Measurements from ENCODE around the gene POLR2H.

Gene POLR2H

DNA sequence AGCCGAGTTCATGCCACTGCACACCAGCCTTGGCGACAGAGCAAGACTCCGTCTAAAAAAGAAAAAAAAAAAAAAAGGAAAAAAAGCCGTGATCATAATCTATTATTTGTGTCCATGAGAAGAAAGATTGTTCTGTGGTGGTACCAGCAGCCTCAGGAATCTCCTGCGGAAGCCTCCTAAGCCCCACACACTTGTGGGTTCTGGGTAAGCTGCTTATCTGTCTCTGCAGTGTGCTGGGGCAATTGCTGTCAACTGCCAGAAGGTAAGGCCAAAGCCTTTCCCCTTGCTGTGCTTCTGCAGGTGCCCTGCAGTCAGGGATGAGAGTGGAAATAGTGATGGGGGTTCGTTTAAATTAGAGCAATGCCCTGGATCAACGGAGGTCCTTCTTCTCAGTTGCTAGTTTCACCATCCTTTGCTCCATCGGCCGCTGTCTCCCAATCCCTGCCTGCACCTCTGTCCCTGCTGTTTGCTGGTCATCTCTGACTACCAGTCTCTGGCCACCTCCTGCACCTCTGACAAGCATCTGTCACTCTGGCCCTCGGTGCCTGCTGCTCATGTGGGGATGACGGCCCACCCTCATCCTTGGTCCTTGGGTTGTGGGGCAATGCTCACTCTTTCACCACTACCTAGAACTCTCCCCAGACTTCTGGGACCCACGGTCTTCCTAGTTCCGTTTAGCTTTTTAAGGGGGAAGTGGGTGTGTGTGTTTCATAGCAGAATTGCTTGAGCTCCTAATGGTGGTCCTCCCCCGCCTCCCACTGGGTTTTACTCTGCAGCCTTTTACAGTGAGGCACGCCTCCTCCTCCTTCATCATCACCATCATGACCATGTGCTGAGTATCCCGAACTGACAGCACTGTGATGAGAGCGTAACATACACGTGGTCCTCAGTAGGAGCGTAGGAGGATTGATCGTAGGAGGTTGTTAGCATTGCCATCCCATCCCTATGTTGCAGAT lies 43.8 kb downstream of the POLR2H start:
- Histone ChIP-seq H3K27ac (ENCODE audit: low read depth, low read length) (no peak overlapping the region), H3K9me3 (ENCODE audit: control insufficient read depth, insufficient read depth, low read length) (no peaks in the 10 kb centered on the region), H3K4me1 (ENCODE audit: control insufficient read depth, insufficient read depth, low read length) (no peaks in the 10 kb centered on the region), H3K36me3 (ENCODE audit: control insufficient read depth, insufficient read depth, low read length) (no peaks in the 10 kb centered on the region), H3K9ac (ENCODE audit: low read depth, low read length) (no peak overlapping the region), H3K27me3 (ENCODE audit: control insufficient read depth, insufficient read depth, low read length) (no peaks in the 10 kb centered on the region), H3K4me3 (ENCODE audit: low read depth, low read length) (no peak overlapping the region)

DNA sequence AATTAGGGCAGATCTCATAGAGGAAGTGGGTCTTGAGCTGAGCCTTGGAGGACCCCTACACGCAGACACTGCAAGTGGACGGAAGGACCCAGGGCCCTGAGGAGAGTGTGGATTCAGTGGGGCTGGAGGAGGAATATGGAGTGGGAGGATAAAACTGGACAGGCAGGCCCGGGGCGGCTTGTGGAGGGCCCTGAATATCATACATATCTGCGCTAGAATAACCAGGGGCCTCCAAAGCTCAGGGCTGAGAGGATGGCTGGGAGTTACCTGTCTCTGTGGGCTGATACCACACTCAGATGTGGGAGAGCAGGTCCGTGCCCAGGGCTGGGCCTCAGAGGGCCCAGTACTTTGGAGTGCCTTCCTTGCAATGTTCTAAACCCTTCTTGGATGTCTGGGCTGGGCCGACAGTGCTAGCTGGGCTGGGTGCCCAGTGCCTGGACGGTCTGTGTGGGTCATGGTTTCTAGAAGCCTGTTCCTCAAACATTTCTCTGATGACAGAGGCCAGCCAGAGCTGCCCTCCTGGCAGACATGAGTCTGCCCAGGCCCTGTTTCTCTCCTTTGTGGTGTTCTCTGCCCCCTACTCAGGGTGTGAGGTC lies 47.9 kb downstream of the POLR2H start:
- Histone ChIP-seq H3K9ac (ENCODE audit: low read depth, low read length) (no peak overlapping the region), H3K36me3 (ENCODE audit: control insufficient read depth, insufficient read depth, low read length) (no peaks in the 10 kb centered on the region), H3K4me1 (ENCODE audit: control insufficient read depth, insufficient read depth, low read length) (no peaks in the 10 kb centered on the region), H3K9me3 (ENCODE audit: control insufficient read depth, insufficient read depth, low read length) (no peaks in the 10 kb centered on the region), H3K4me3 (ENCODE audit: low read depth, low read length) (no peak overlapping the region), H3K27ac (ENCODE audit: low read depth, low read length) (no peak overlapping the region), H3K27me3 (ENCODE audit: control insufficient read depth, insufficient read depth, low read length) (no peaks in the 10 kb centered on the region)

DNA sequence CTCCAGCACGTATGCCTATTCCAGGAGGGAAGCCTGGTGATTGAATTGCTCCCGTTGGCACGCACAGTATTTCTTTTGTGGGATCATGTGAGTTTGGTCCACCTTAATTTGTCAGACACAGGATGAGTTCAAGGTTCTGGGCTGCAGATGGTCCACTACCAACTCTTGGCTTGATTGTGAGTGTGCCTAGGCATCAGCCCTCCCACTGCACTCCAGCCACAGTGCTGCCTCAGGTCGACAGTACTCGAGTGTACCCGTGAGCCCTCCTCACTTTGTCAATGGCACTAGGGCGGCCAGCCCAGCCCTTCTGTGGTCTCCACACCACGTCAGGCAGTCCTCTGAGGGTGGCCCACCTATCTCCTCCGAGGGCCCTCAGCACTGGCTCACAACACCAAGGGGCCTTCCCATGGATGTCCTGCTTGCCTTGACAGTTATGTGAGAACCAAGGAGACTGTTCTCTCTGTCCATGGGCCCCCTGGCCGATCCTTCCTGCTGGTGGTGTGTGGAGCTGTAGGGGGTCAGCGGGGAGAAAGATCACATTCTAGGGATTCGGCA lies 48.5 kb downstream of the POLR2H start:
- no peak overlapping the region for H3K27ac ChIP-seq (ENCODE audit: low read depth, low read length)
- H3K9ac ChIP-seq (ENCODE audit: low read depth, low read length) = no peak overlapping the region
- no peaks in the 10 kb centered on the region for H3K36me3 ChIP-seq (ENCODE audit: control insufficient read depth, insufficient read depth, low read length)
- no peak overlapping the region for H3K4me3 ChIP-seq (ENCODE audit: low read depth, low read length)
- no peaks in the 10 kb centered on the region; the same call in 1 of the 2 replicates for H3K4me1 ChIP-seq (ENCODE audit: control insufficient read depth, insufficient read depth, low read length)
- H3K27me3 ChIP-seq (ENCODE audit: control insufficient read depth, insufficient read depth, low read length) = no peaks in the 10 kb centered on the region
- H3K9me3 ChIP-seq (ENCODE audit: control insufficient read depth, insufficient read depth, low read length) = no peaks in the 10 kb centered on the region

DNA sequence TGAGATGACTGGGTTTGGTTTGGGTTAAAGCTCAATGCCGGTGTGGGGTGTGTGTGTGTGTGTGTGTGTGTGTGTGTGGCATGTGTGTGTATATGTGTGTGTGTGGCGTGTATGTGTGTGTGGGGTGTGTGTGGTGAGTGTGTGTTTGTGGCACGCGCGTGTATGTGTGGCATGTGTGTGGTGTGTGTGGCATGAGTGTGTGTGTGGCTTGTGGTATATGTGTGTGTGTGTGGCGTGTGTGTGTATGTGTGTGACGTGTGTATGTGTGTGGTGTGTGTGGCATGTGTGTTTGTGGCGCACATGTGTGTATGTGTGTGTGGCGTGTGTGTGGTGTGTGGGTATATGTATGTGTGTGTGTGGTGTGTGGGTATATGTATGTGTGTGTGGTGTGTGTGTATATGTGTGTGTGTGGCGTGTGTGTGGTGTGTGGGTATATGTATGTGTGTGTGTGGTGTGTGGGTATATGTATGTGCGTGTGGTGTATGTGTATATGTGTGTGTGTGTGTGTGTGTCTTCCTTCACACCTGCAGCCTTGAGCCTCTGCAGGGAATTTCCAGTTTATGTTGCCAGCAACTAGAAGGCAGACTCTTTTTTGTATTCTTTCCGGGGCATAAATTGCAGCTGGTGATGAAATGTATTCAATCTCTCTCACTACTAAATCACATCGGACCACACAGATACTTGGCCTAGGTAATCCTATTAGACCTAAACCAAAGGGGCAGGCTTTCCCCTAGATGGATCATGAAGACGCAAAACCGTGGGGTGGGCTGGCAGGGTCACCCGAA lies 53.1 kb downstream of the POLR2H start:
- Histone ChIP-seq H3K27ac (ENCODE audit: low read depth, low read length) (no peak overlapping the region), H3K27me3 (ENCODE audit: control insufficient read depth, insufficient read depth, low read length) (no peaks in the 10 kb centered on the region), H3K9me3 (ENCODE audit: control insufficient read depth, insufficient read depth, low read length) (no peaks in the 10 kb centered on the region), H3K4me3 (ENCODE audit: low read depth, low read length) (no peak overlapping the region), H3K36me3 (ENCODE audit: control insufficient read depth, insufficient read depth, low read length) (no peaks in the 10 kb centered on the region), H3K4me1 (ENCODE audit: control insufficient read depth, insufficient read depth, low read length) (no peaks in the 10 kb centered on the region; the same call in 1 of the 2 replicates), H3K9ac (ENCODE audit: low read depth, low read length) (no peak overlapping the region)

DNA sequence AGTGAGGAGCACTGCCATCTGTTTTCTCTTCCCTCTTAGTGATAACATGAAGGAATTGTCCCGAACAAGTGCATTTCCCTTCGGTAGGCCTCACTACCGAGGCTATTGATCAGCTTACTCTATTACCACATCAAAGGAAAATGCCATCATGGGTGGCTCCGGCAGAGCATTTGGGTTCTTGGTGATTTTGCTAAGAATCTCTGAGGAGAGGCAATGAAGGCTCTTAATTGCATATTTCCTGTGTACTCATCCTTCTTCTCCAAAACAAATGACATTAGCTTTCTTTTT lies 53.6 kb downstream of the POLR2H start:
- H3K4me1 ChIP-seq (ENCODE audit: control insufficient read depth, insufficient read depth, low read length) = no peaks in the 10 kb centered on the region; the same call in 1 of the 2 replicates
- no peak overlapping the region for H3K4me3 ChIP-seq (ENCODE audit: low read depth, low read length)
- H3K27ac ChIP-seq (ENCODE audit: low read depth, low read length) = no peak overlapping the region
- no peak overlapping the region for H3K9ac ChIP-seq (ENCODE audit: low read depth, low read length)
- H3K27me3 ChIP-seq (ENCODE audit: control insufficient read depth, insufficient read depth, low read length) = no peaks in the 10 kb centered on the region
- H3K36me3 ChIP-seq (ENCODE audit: control insufficient read depth, insufficient read depth, low read length) = no peaks in the 10 kb centered on the region
- H3K9me3 ChIP-seq (ENCODE audit: control insufficient read depth, insufficient read depth, low read length) = no peaks in the 10 kb centered on the region

DNA sequence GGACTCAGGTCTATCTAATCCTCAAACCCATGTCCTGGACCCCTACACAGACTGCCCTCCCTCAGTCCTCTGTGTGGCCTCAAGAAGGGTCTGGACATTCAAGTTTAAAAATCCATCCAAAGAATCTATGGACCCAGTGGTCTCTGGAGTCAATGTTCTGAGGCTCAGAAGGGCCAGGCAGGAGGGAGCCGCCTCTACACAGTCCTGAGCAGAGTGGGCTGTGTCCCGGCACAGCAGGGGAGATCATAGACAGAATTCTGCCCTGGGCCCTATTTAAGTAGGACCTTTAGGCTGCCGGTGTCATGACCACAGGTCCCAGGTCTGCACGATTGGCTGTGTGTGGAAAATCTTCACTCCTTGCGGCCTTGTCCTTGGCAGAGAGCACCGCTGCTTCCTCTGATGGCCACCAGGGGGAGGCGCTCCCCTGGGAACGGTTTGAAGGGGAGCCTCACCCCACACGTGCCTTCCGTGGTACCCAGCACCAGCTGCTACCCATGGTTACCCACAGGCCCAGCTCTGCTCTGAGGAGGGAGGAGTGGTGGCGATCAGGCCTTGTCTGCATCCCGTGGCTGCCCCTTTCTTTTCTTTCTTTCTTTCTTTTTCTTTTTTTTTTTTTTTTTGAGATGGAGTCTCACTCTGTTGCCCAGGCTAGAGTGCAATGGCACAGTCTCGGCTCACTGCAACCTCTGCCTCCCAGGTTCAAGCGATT lies 56.3 kb downstream of the POLR2H start:
- Histone ChIP-seq H3K27me3 (ENCODE audit: control insufficient read depth, insufficient read depth, low read length) (no peaks in the 10 kb centered on the region), H3K27ac (ENCODE audit: low read depth, low read length) (no peak overlapping the region), H3K36me3 (ENCODE audit: control insufficient read depth, insufficient read depth, low read length) (no peaks in the 10 kb centered on the region), H3K4me3 (ENCODE audit: low read depth, low read length) (no peak overlapping the region), H3K9ac (ENCODE audit: low read depth, low read length) (no peak overlapping the region), H3K9me3 (ENCODE audit: control insufficient read depth, insufficient read depth, low read length) (no peaks in the 10 kb centered on the region), H3K4me1 (ENCODE audit: control insufficient read depth, insufficient read depth, low read length) (no peaks in the 10 kb centered on the region; the same call in 1 of the 2 replicates)
